Esophagus squamous epithelium (tissue), 5 donors: Measurements from ENCODE around the gene S100A16. TPM values are rescaled to one million over a fixed set of nuclear protein-coding genes. Genes with fewer than 3 reads are reported as not detected.
A peak's percentile ranks its signal among the peaks of the same experiment; 100 is the strongest.
"Not testable (repeated sequence)": the region's sequence is repeated elsewhere in the genome, so short reads cannot be mapped to it uniquely, and the experiment has no call there.

Experiments used
- DNase-seq: peaks from one replicate; lab custom pipeline; 2025; lab: John Stamatoyannopoulos, UW
- H3K27ac ChIP-seq, 4 donors: fragments of 200-600 bp; sonication (generic); one replicate each; pipeline ENCODE4 v1.5.1; 2016 to 2019; ENCODE audit warnings: mild to moderate bottlenecking in 1 of 4
- H3K27me3 ChIP-seq, 4 donors: fragments of 200-600 bp; sonication (generic); 1 replicate in 3 of 4; 2 replicates in 1 of 4; pipeline versions ENCODE4 v1.5.1 to v1.6.0; 2017 to 2021; ENCODE audit warnings: antibody characterized with exemption in 1 of 4
- H3K36me3 ChIP-seq, 3 donors: fragments of 200-600 bp; sonication (generic); one replicate each; pipeline ENCODE4 v1.5.1; 2016 to 2019
- H3K4me1 ChIP-seq, 3 donors: fragments of 200-600 bp; sonication (generic); one replicate each; pipeline ENCODE4 v1.5.1; 2017 to 2019
- H3K4me3 ChIP-seq, 4 donors: fragments of 200-600 bp; sonication (generic); 1 replicate in 3 of 4; 2 replicates in 1 of 4; pipeline ENCODE4 v1.5.1; 2016 to 2019; ENCODE audit warnings: mild to moderate bottlenecking in 2 of 4, moderate library complexity in 1 of 4
- H3K9me3 ChIP-seq, 3 donors: fragments of 200-600 bp; sonication (generic); one replicate each; pipeline ENCODE4 v1.5.1; 2016 to 2019
- CTCF ChIP-seq, 6 experiments: fragments of 450-650 bp in 4 of 6; fragments of 200-600 bp in 2 of 6; sonication (generic) in 2 of 6; IDR thresholded peaks; one replicate each; pipeline ENCODE4 v1.5.1; 2016 to 2019; ENCODE audit warnings: antibody characterized with exemption in 6 of 6, mild to moderate bottlenecking in 4 of 6, moderate library complexity in 4 of 6
- POLR2A ChIP-seq, 4 donors: fragments of 450-650 bp; IDR thresholded peaks; one replicate each; pipeline ENCODE4 v1.6.1; 2017; ENCODE audit warnings: antibody characterized with exemption in 4 of 4, mild to moderate bottlenecking in 4 of 4, moderate library complexity in 3 of 4
- WGBS, 2 donors: methylation state at CpG; one replicate each; pipeline ENCODE4 v1.1.5; 2018; 5-methylcytosine and 5-hydroxymethylcytosine counted together
- intact Hi-C: fragments of 100-400 bp; cut with DNase I; formaldehyde crosslinking; loops from one replicate; pipeline ENCODE4 v1.15.0; 2022
- total RNA-seq, 4 donors: library from RNA; depleted of rRNA; stranded (reverse); fragments of >200 nt; gene quantifications; one replicate each; pipeline ENCODE4 v1.1.0, GENCODE V29; 2016
- donor health status: DM: yes; HTN: yes; CAD: no.

The S100A16 gene
- total RNA-seq, 4 donors from 2014 or later, result 1,372 to 2,409 (median 2,158) TPM

- Histone ChIP-seq H3K27ac (peak overlapping the region; percentile 95 to 100 (median 99)), H3K27me3 (no peaks in the 10 kb centered on the region), H3K36me3 (peaks cover 6 to 29% (median 6%) of the 10 kb centered on the region in 3 donors), H3K4me1 (peaks cover 37 to 76% (median 38%) of the 10 kb centered on the region in 3 donors), H3K4me3 (peak overlapping the region; percentile 41 to 59 (median 53)), H3K9me3 (no peaks in the 10 kb centered on the region)
- no peak for DNase-seq
- TF ChIP-seq POLR2A (IDR thresholded peaks at IDR 0.05), result no peak
- TF ChIP-seq CTCF (IDR thresholded peaks at IDR 0.05), result no peak
- intact Hi-C loops, result loop anchor here (10.0 kb wide), 1 partner anchor 49 kb away; no protein-coding TSS in a partner anchor
- 42% methylated on average over 2 of the region's 7 CpGs; no CpG with 5 or more reads in 1 of the 2 donors for WGBS, 2 donors
These were observed 48.9 kb downstream of the S100A16 start for GRCh38 chr1:153563991-153564390.

- Histone ChIP-seq H3K4me1 (peaks cover 32 to 76% (median 33%) of the 10 kb centered on the region in 3 donors), H3K27me3 (no peaks in the 10 kb centered on the region), H3K9me3 (no peaks in the 10 kb centered on the region), H3K36me3 (peaks cover 6 to 34% (median 6%) of the 10 kb centered on the region in 3 donors), H3K27ac (peak overlapping the region; percentile 95 to 100 (median 99)), H3K4me3 (peak overlapping the region; percentile 41 to 59 (median 53))
- 24 to 42% methylated on average over 2 to 6 of the region's 6 CpGs for WGBS, 2 donors
- intact Hi-C loops, result loop anchor here (10.0 kb wide), 1 partner anchor 49 kb away; no protein-coding TSS in a partner anchor
- no peak for DNase-seq
- TF ChIP-seq CTCF (IDR thresholded peaks at IDR 0.05) (no peak), POLR2A (IDR thresholded peaks at IDR 0.05) (no peak)
These were observed 49.4 kb downstream of the S100A16 start for GRCh38 chr1:153563483-153563901.

- intact Hi-C loops, result loop anchor here (10.0 kb wide), 1 partner anchor 47 kb away; no protein-coding TSS in a partner anchor
- H3K27ac ChIP-seq, result peak overlapping the region; percentile 37 to 100 (median 97)
These were observed 50.9 kb downstream of the S100A16 start for GRCh38 chr1:153562021-153562420.

GRCh38 chr1:153561466-153561985 lies 51.4 kb downstream of the S100A16 start:
- intact Hi-C loops, result loop anchor here (10.0 kb wide), 1 partner anchor 47 kb away; no protein-coding TSS in a partner anchor
- H3K27ac ChIP-seq, result peak overlapping the region; percentile 37 to 100 (median 97)
- no peak for DNase-seq

More at GRCh38 chr1:153562021-153562420, 50.9 kb downstream of the S100A16 start:
- peaks cover 6 to 38% (median 6%) of the 10 kb centered on the region in 3 donors for H3K36me3 ChIP-seq
- WGBS, 2 donors, result 36 to 56% methylated on average over 3 of the region's 3 CpGs
- H3K4me1 ChIP-seq, result peaks cover 18 to 66% (median 18%) of the 10 kb centered on the region in 3 donors
- not testable (repeated sequence) for H3K9me3 ChIP-seq, DNase-seq, H3K27me3 ChIP-seq
- H3K4me3 ChIP-seq, result peak overlapping the region; percentile 41 to 59 (median 53)

More at GRCh38 chr1:153561466-153561985, 51.4 kb downstream of the S100A16 start:
- WGBS, 2 donors, result 54 to 67% methylated on average over 1 to 3 of the region's 3 CpGs
- peaks cover 13 to 61% (median 13%) of the 10 kb centered on the region in 3 donors for H3K4me1 ChIP-seq
- peaks cover 6 to 38% (median 6%) of the 10 kb centered on the region in 3 donors for H3K36me3 ChIP-seq
- H3K27me3 ChIP-seq, result no peaks in the 10 kb centered on the region
- H3K9me3 ChIP-seq, result no peaks in the 10 kb centered on the region
- TF ChIP-seq CTCF (IDR thresholded peaks at IDR 0.05), result peak in 1 of 6 experiments; percentile 6
- no peak for TF ChIP-seq POLR2A (IDR thresholded peaks at IDR 0.05)
- H3K4me3 ChIP-seq, result peak overlapping the region in 3 of 4 donors; percentile 50 to 59 (median 56)
